Naive B cell (primary cell): Measurements from ENCODE around the gene SNPH. TPM values are rescaled to one million over a fixed set of nuclear protein-coding genes. Genes with fewer than 3 reads are reported as not detected.
"Not testable (repeated sequence)": the region's sequence is repeated elsewhere in the genome, so short reads cannot be mapped to it uniquely, and the experiment has no call there.

Source experiments
- ATAC-seq, 2 donors: fragments of 150-1000 bp; cut with Tn5 transposase; 2 replicates each; pipeline ENCODE4 v1.10.0; 2021; ENCODE audit warnings: low read depth in 2 of 2, mild to moderate bottlenecking in 2 of 2, moderate library complexity in 2 of 2
- DNase-seq: peaks from one replicate; pipeline ENCODE4 v3.0.0; 2022
- H3K27ac Mint-ChIP-seq, 6 donors: one replicate each; pipeline ENCODE4 v1.8.0; 2020 to 2022; ENCODE audit warnings: mild to moderate bottlenecking in 6 of 6, mixed read lengths in 6 of 6, moderate library complexity in 5 of 6, inconsistent platforms in 2 of 6
- H3K27me3 Mint-ChIP-seq, 3 donors: one replicate each; pipeline ENCODE4 v1.8.0; 2021 to 2022; ENCODE audit warnings: mixed read lengths in 3 of 3, mild to moderate bottlenecking in 1 of 3
- H3K36me3 Mint-ChIP-seq, 2 donors: one replicate each; pipeline ENCODE4 v1.8.0; 2020 to 2022; ENCODE audit warnings: mixed read lengths in 2 of 2, inconsistent platforms in 1 of 2, mild to moderate bottlenecking in 1 of 2
- H3K4me1 Mint-ChIP-seq, 3 donors: one replicate each; pipeline ENCODE4 v1.8.0; 2020 to 2022; ENCODE audit warnings: mixed read lengths in 3 of 3, inconsistent platforms in 1 of 3, mild to moderate bottlenecking in 1 of 3, moderate library complexity in 1 of 3
- H3K4me3 Mint-ChIP-seq, 8 donors: one replicate each; pipeline ENCODE4 v1.8.0; 2020 to 2022; ENCODE audit warnings: mild to moderate bottlenecking in 8 of 8, mixed read lengths in 8 of 8, moderate library complexity in 8 of 8, inconsistent platforms in 2 of 8
- H3K9me3 Mint-ChIP-seq, 7 donors: one replicate each; pipeline ENCODE4 v1.8.0; 2020 to 2022; ENCODE audit warnings: mixed read lengths in 7 of 7, mild to moderate bottlenecking in 5 of 7, inconsistent platforms in 2 of 7, moderate library complexity in 1 of 7
- polyA plus RNA-seq, 6 donors: library from polyadenylated mRNA; unstranded; fragments of 300-500 nt; fragmentation: Illumina TruSeq; gene quantifications; one replicate each; pipeline ENCODE4 v1.2.3, GENCODE V29; 2021; ENCODE audit warnings: low read depth in 6 of 6

SNPH gene
- under 1 TPM in 5 of 6 donors, not detected in 1; 0.31 to 0.37 (median 0.35) TPM for polyA plus RNA-seq

GRCh38 chr20:1266167-1266973 lies at the start of gene SNPH:
Gene SNPH, plus strand, starts transcription at chr20:1266294. Its CDS starts 29,946 bp downstream, at chr20:1296240.
- H3K4me3 Mint-ChIP-seq, result peak within 1 kb of the TSS; percentile 80 to 94 (median 88)
- H3K27ac Mint-ChIP-seq, result peak within 1 kb of the TSS; percentile 25 to 94 (median 86)
- peaks cover 0 to 26% (median 4%) of the 10 kb centered on the region in 3 donors for H3K27me3 Mint-ChIP-seq
- H3K36me3 Mint-ChIP-seq, result no peaks in the 10 kb centered on the region
- peak; percentile 48 for DNase-seq
- ATAC-seq, result peak; percentile 90 to 93
- peaks cover 11% of the 10 kb centered on the region in 3 donors for H3K4me1 Mint-ChIP-seq
- peaks cover 0 to 12% (median 6%) of the 10 kb centered on the region in 7 donors for H3K9me3 Mint-ChIP-seq

- H3K27ac Mint-ChIP-seq, ATAC-seq, H3K36me3 Mint-ChIP-seq, H3K9me3 Mint-ChIP-seq, H3K4me3 Mint-ChIP-seq, H3K4me1 Mint-ChIP-seq, DNase-seq: not testable (repeated sequence)
- peaks cover 21 to 70% (median 45%) of the 10 kb centered on the region in 3 donors for H3K27me3 Mint-ChIP-seq
These were observed 49.3 kb upstream of the SNPH start for GRCh38 chr20:1216527-1217427.

- Mint-ChIP-seq H3K4me1 (peaks cover 3 to 16% (median 13%) of the 10 kb centered on the region in 3 donors), H3K9me3 (peaks cover 0 to 21% (median 8%) of the 10 kb centered on the region in 7 donors), H3K27me3 (peaks cover 3 to 53% (median 20%) of the 10 kb centered on the region in 3 donors)
- not testable (repeated sequence) for ATAC-seq, H3K36me3 Mint-ChIP-seq, H3K27ac Mint-ChIP-seq, H3K4me3 Mint-ChIP-seq, DNase-seq
These were observed 43.3 kb upstream of the SNPH start for GRCh38 chr20:1222750-1223149.

GRCh38 chr20:1224205-1224890 lies 41.7 kb upstream of the SNPH start:
- Mint-ChIP-seq H3K4me1 (peaks cover 3 to 16% (median 13%) of the 10 kb centered on the region in 3 donors), H3K27me3 (peaks cover 8 to 45% (median 19%) of the 10 kb centered on the region in 3 donors), H3K4me3 (peak overlapping the region in 6 of 8 donors; percentile 5 to 83 (median 48)), H3K9me3 (peaks cover 0 to 21% (median 8%) of the 10 kb centered on the region in 7 donors), H3K36me3 (no peaks in the 10 kb centered on the region), H3K27ac (no peak overlapping the region)
- DNase-seq, result no peak
- no peak for ATAC-seq

- H3K27me3 Mint-ChIP-seq, result peaks cover 14 to 48% (median 24%) of the 10 kb centered on the region in 3 donors
- H3K9me3 Mint-ChIP-seq, result peaks cover 0 to 21% (median 8%) of the 10 kb centered on the region in 7 donors
- H3K36me3 Mint-ChIP-seq, result no peaks in the 10 kb centered on the region
- DNase-seq, result no peak
- peak overlapping the region; percentile 47 to 91 (median 71) for H3K4me3 Mint-ChIP-seq
- peak; percentile 22 to 30 for ATAC-seq
- H3K27ac Mint-ChIP-seq, result peak overlapping the region in 1 of 6 donors; percentile 42
- H3K4me1 Mint-ChIP-seq, result peaks cover 3 to 16% (median 13%) of the 10 kb centered on the region in 3 donors
These were observed 40.8 kb upstream of the SNPH start for GRCh38 chr20:1225263-1225782.

GRCh38 chr20:1225783-1226654 lies 40.1 kb upstream of the SNPH start, which contains the start of gene RAD21L1:
Gene RAD21L1, plus strand, starts transcription at chr20:1226044. Its CDS starts 2,410 bp downstream, at chr20:1228454.
- Mint-ChIP-seq H3K4me1 (peaks cover 3 to 16% (median 13%) of the 10 kb centered on the region in 3 donors), H3K27ac (peak within 1 kb of the TSS in 1 of 6 donors; percentile 42), H3K4me3 (peak within 1 kb of the TSS; percentile 69 to 91 (median 80)), H3K27me3 (peaks cover 18 to 53% (median 30%) of the 10 kb centered on the region in 3 donors), H3K36me3 (no peaks in the 10 kb centered on the region), H3K9me3 (peaks cover 0 to 21% (median 8%) of the 10 kb centered on the region in 7 donors)
- ATAC-seq (peak; percentile 72 to 79), DNase-seq (peak; percentile 41)

- peaks cover 0 to 6% (median 0%) of the 10 kb centered on the region in 7 donors for H3K9me3 Mint-ChIP-seq
- no peaks in the 10 kb centered on the region for H3K36me3 Mint-ChIP-seq
- no peak overlapping the region for H3K27ac Mint-ChIP-seq
- no peak for DNase-seq
- peaks cover 3 to 13% (median 13%) of the 10 kb centered on the region in 3 donors for H3K4me1 Mint-ChIP-seq
- peaks cover 21 to 33% (median 29%) of the 10 kb centered on the region in 3 donors for H3K27me3 Mint-ChIP-seq
- H3K4me3 Mint-ChIP-seq, result no peak overlapping the region
- ATAC-seq, result no peak
These were observed 36.6 kb upstream of the SNPH start for GRCh38 chr20:1229541-1229940.

- H3K4me3 Mint-ChIP-seq, result no peak overlapping the region
- H3K27me3 Mint-ChIP-seq, result peaks cover 24 to 44% (median 32%) of the 10 kb centered on the region in 3 donors
- H3K9me3 Mint-ChIP-seq, result no peaks in the 10 kb centered on the region
- H3K4me1 Mint-ChIP-seq, result no peaks in the 10 kb centered on the region
- H3K36me3 Mint-ChIP-seq, result no peaks in the 10 kb centered on the region
- ATAC-seq (no peak), DNase-seq (no peak)
- H3K27ac Mint-ChIP-seq, result no peak overlapping the region
These were observed 33.6 kb upstream of the SNPH start for GRCh38 chr20:1232286-1233111.

GRCh38 chr20:1240549-1240948 lies 25.5 kb upstream of the SNPH start:
- Mint-ChIP-seq H3K27me3 (peaks cover 29 to 35% (median 34%) of the 10 kb centered on the region in 3 donors), H3K36me3 (no peaks in the 10 kb centered on the region), H3K9me3 (no peaks in the 10 kb centered on the region), H3K4me1 (peaks cover 0 to 7% (median 4%) of the 10 kb centered on the region in 3 donors), H3K27ac (no peak overlapping the region), H3K4me3 (no peak overlapping the region)
- ATAC-seq, result no peak
- no peak for DNase-seq

GRCh38 chr20:1241456-1241855 lies 24.6 kb upstream of the SNPH start:
- no peak for ATAC-seq
- DNase-seq, result no peak
- H3K4me3 Mint-ChIP-seq, result no peak overlapping the region
- H3K36me3 Mint-ChIP-seq, result no peaks in the 10 kb centered on the region
- no peaks in the 10 kb centered on the region for H3K9me3 Mint-ChIP-seq
- peaks cover 0 to 7% (median 4%) of the 10 kb centered on the region in 3 donors for H3K4me1 Mint-ChIP-seq
- H3K27me3 Mint-ChIP-seq, result peaks cover 24 to 26% (median 25%) of the 10 kb centered on the region in 3 donors
- H3K27ac Mint-ChIP-seq, result no peak overlapping the region

GRCh38 chr20:1242099-1242498 lies 24.0 kb upstream of the SNPH start:
- no peak overlapping the region for H3K4me3 Mint-ChIP-seq
- H3K36me3 Mint-ChIP-seq, result no peaks in the 10 kb centered on the region
- peaks cover 23 to 25% (median 23%) of the 10 kb centered on the region in 3 donors for H3K27me3 Mint-ChIP-seq
- H3K27ac Mint-ChIP-seq, result no peak overlapping the region
- no peak for DNase-seq
- no peak for ATAC-seq
- no peaks in the 10 kb centered on the region for H3K9me3 Mint-ChIP-seq
- H3K4me1 Mint-ChIP-seq, result peaks cover 0 to 7% (median 4%) of the 10 kb centered on the region in 3 donors
